HAP-1 (cell line): Measurements from ENCODE around the gene LMF2.

Experiments
- DNase-seq, 2 experiments: peaks; one replicate each; pipeline ENCODE4 v3.0.0-alpha.2; 2016 to 2020; ENCODE audit warnings: low spot score in 2 of 2
- H3K27me3 ChIP-seq: fragments of 250-450 bp; sonication (Bioruptor Pico); 2 replicates; pipeline ENCODE4 v1.5.1; 2020; ENCODE audit warnings: low read depth, mild to moderate bottlenecking, moderate library complexity
- H3K36me3 ChIP-seq: fragments of 250-450 bp; sonication (Bioruptor Pico); replicated peaks from 2 replicates; pipeline ENCODE4 v1.5.1; 2020; ENCODE audit warnings: mild to moderate bottlenecking
- H3K4me1 ChIP-seq: fragments of 250-450 bp; sonication (Bioruptor Pico); 2 replicates; pipeline ENCODE4 v1.5.1; 2020; ENCODE audit warnings: mild to moderate bottlenecking
- H3K4me3 ChIP-seq: fragments of 250-450 bp; sonication (Bioruptor Pico); 2 replicates; pipeline ENCODE4 v1.5.1; 2020; ENCODE audit warnings: mild to moderate bottlenecking, moderate library complexity
- H3K9me3 ChIP-seq: fragments of 250-450 bp; sonication (Bioruptor Pico); 2 replicates; pipeline ENCODE4 v1.5.1; 2020; ENCODE audit warnings: mild to moderate bottlenecking, moderate library complexity
- in situ Hi-C: fragments of 300-500 bp; cut with MboI; formaldehyde crosslinking; loops from 3 replicates; pipeline ENCODE4 v1.14.3; 2020; ENCODE audit warnings: low sequenced_read_pairs, inconsistent platforms, mixed read lengths

The LMF2 gene

GRCh38 chr22:50456466-50457234 is 50.9 kb downstream of the LMF2 start:
- Histone ChIP-seq H3K4me3 (no peak overlapping the region), H3K4me1 (no peaks in the 10 kb centered on the region; the same call in 1 of the 2 replicates), H3K9me3 (no peaks in the 10 kb centered on the region), H3K36me3 (peaks cover 78% of the 10 kb centered on the region), H3K27me3 (no peaks in the 10 kb centered on the region)
- DNase-seq: no peak
- in situ Hi-C loops: no loop called here

GRCh38 chr22:50456026-50456425 is 51.5 kb downstream of the LMF2 start:
- no peak for DNase-seq
- Histone ChIP-seq H3K27me3 (no peaks in the 10 kb centered on the region), H3K36me3 (peaks cover 72% of the 10 kb centered on the region), H3K9me3 (no peaks in the 10 kb centered on the region), H3K4me1 (no peaks in the 10 kb centered on the region; the same call in 1 of the 2 replicates), H3K4me3 (no peak overlapping the region)
- in situ Hi-C loops: no loop called here

GRCh38 chr22:50455201-50455600 is 52.3 kb downstream of the LMF2 start:
- Histone ChIP-seq H3K4me1 (no peaks in the 10 kb centered on the region; the same call in 1 of the 2 replicates), H3K4me3 (no peak overlapping the region), H3K9me3 (no peaks in the 10 kb centered on the region), H3K27me3 (no peaks in the 10 kb centered on the region), H3K36me3 (peaks cover 64% of the 10 kb centered on the region)
- in situ Hi-C loops: no loop called here
- DNase-seq: no peak

- no peak for DNase-seq
- Histone ChIP-seq H3K4me1 (no peaks in the 10 kb centered on the region; the same call in 1 of the 2 replicates), H3K27me3 (no peaks in the 10 kb centered on the region), H3K4me3 (no peak overlapping the region), H3K9me3 (no peaks in the 10 kb centered on the region), H3K36me3 (peaks cover 63% of the 10 kb centered on the region)
- in situ Hi-C loops: no loop called here
Measured at GRCh38 chr22:50454556-50455075, 52.9 kb downstream of the LMF2 start.
